Cardiac septum (tissue), 1 donor: ENCODE data around the gene SNX19. TPM values are rescaled to one million over a fixed set of nuclear protein-coding genes. Genes with fewer than 3 reads are reported as not detected.

Source experiments
- DNase-seq: peaks from one replicate; pipeline ENCODE4 v3.0.0-alpha.2; 2020; ENCODE audit warnings: low spot score
- intact Hi-C: fragments of 100-400 bp; cut with DNase I; formaldehyde crosslinking; loops from one replicate; pipeline ENCODE4 v1.14.0; 2022
- total RNA-seq: library from RNA; stranded (reverse); fragmentation: NEBNext Ultra II Directional; extraction: Animal tissue kit (Norgen Biotek cat#: 25700); gene quantifications from one replicate; pipeline ENCODE4 v1.2.1, GENCODE V29; 2021
- donor health status: DM: no; HTN: no; CAD: no.

SNX19 gene
- total RNA-seq, 1 donor from 2014 or later: 45.9 TPM

DNA sequence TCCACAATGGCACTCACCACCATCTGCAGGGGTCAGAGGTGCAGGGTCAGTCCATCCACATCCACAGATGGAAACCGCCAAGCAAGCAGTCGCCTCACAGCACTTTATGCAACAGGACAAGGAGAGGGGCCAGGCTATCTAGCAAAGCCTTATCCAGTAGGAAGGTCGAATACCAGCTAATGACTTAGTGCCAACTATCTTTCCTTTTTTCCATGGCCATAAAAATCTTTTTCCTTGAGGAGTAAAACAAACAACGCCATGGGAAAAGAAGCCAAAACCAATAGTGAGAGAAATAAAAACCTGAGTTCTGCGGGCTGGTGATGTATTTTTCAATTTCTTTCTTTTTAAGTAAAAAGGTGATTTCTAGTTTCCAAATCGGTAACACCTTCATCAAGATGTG lies 8.2 kb downstream of the SNX19 start:
- DNase-seq: no peak
- intact Hi-C loops: no loop called here

DNA sequence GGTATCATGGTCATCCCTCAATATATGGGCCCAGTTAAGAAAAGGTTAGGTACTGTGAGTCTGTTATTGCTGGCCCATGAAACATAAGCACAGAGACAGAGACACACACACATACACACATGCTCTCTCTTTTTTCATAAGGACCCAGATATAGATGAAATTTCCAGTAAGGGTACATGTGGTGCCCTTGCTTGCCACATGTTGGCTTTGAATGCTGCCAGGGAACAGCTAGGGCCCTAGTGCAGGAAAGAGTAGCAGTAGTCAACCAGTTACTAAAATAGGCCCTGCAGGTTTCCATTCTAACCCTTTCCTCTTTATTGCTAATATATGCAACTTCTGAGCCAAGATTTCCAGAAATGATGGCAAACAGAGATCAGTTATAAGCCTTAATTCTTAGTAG lies 9.1 kb downstream of the SNX19 start:
- intact Hi-C loops: no loop called here
- no peak for DNase-seq

DNA sequence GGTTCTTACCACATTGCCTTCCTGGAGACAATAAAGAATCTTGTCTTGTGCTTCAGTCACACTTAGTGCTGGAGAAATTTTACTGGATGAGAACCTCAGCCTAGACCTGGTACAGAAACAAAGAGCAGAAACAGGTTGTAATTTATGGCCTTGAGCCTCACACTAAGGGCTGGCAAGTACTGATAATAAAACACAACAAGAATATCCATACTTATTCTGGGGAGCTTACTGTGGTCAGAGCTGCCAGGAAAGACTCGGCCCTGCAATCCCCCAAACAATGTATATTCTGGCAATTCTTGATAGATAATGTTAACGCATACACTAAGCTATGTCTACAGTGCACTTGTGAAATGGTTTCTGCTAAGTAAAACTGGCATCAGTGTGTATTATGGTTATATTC lies 9.7 kb downstream of the SNX19 start:
- no peak for DNase-seq
- intact Hi-C loops: no loop called here

DNA sequence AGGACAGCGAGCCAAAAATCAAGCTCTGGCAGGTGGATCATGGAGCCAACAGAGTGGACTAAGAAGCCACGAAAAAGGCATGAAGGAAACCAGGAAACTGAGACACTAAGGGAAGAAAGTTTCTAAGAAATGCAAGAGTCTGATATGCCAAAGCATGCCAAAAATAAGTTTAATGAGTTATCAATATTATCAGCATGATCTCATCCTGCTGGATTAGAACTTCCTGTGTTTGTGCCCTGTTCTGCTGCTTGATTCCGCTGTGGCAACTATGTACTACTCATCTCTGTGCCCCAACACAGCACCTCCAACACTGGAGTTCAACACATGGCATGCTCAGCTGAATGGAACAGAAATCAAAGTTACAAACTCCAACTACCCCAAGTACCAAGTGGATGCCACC lies 10.8 kb downstream of the SNX19 start:
- DNase-seq: no peak
- intact Hi-C loops: no loop called here

DNA sequence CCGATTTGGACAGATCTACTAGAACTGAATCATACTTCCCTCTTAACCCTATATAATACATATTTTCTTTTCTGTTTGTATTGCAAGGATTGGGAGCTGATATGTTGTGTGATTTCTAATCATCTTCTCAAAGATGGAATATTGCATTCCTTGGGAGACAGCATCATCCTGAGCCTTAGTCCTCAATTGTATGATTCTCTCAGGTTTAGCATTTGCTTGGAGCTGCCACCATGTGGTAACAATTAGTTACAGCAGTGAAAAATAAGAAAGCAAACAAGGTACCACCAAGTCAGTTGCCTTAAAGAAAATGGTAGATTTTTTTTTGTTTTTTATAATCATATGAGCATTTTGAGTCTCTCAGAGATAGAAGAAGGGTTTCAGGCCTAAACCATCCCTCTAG lies 11.9 kb downstream of the SNX19 start:
- no peak for DNase-seq
- intact Hi-C loops: no loop called here

DNA sequence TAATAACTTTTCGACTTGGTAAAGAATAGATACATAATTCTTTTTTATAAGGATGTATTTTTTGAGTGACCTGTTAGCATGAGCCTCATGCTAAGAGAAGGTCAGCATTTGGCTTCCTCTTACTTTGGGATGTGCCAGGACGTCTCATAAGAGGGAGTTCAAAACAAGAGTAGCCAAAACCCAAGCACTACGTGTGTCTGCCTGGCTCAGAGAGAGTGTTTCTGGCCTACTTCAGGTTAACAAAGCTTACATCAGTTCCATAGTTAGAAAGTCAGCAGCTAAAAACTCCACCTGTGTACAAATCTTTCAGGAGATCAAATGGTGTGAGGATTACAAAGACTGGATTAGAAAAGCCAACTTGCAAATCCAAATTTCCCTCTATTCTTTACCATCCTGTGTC lies 13.9 kb downstream of the SNX19 start:
- intact Hi-C loops: no loop called here
- no peak for DNase-seq

DNA sequence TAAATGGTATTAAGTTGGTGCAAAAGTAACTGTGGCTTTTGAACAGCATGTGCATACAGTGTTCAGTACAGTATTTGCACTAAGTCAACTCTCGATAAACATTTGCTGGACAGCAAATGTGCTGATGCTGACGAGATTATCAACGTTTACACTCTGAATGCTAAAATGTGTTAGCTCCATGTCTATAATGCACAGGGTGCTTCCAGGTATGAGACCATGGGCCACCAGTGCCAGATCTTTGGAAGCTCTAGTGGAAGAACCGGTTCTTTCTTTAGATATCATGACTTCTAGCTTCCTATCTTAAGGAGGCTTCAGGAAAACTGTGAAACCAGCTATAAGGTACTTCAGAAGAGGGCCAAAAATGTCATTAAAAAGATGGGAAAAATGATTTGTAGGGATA lies 17.2 kb downstream of the SNX19 start:
- intact Hi-C loops: loop anchor here (10.0 kb wide), 2 partner anchors 584 to 684 kb away; partner anchors contain the start of gene ZBTB44
- DNase-seq: no peak

DNA sequence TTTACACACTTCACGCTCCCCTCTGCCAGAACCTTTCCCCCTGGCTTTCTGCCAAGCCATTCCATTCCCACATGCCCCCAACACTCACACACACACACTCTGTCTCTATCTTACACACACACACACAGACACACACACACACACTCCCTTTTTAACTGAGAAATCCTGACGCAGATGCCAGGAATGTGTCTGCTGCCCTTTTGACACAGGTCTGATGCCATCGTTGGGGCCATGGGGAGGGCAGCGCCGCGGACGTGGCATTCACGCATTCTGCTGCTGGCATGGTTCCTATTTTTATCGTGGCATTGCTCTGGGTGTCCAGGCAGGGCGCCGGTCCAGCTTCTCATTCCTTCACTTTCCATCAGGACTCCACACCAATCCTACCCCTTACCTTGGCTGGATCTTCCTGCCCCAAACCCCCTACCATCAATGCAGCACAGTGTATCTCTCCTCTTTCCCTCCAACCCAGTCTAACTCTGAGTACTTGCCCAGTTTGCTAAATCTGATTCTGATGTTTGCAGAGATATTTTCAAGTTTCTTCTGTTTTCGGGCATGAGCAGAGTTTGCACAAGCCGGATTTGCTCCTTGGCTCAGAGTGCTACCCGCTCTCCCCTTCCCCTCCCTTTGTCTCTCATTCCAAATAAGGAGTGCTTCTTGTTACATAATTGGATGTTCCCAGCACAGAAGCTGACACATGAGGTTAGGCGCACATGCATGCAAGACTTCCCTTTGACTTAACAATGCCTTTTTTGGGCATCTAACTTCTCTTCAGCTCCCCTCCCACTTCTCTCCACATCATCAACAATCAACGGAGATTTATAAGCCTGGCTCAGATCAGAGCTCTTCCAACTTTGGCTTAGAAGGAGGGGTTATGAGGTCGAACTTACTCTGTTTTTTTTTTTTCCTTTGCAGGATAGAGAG lies 18.8 kb downstream of the SNX19 start:
- intact Hi-C loops: loop anchor here (10.0 kb wide), 2 partner anchors 583 to 683 kb away; partner anchors contain the start of gene ZBTB44
- DNase-seq: peak; percentile 88

DNA sequence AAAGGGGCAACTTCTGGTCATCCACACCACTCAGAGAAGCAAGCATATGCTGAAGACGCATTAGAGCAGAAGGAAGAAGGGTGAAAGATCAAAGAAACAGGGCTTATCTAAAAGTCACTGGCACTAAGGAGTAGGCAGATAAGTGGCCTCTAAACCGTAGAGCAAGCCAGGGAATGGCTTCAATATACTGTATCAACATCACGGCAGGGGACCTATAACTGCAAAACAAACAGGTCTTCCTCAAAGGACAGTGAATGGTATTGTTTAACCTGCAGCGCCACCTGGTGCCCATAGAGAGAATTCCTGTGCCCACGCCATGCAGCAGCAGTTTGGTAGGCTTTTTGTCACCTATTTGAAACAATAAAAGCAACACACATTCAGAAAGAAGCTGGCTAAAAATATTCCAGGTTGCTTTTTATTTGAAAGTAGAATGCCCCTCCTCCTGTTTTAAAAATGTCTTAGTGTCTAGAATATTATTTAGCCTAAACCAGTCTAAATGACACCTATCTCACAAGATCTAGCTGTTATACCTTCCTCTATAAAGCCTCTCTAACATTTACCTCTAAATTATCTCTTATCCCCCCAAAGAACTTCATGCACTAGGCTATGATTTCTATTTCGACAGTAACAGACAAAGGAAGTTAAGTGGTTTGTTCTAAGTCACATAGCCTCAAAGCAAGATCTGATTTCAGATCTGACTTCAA lies 21.8 kb downstream of the SNX19 start:
- intact Hi-C loops: loop anchor here (2.0 to 10.0 kb wide), 3 partner anchors 460 to 680 kb away; partner anchors contain the start of gene ZBTB44
- peak; percentile 82 for DNase-seq

DNA sequence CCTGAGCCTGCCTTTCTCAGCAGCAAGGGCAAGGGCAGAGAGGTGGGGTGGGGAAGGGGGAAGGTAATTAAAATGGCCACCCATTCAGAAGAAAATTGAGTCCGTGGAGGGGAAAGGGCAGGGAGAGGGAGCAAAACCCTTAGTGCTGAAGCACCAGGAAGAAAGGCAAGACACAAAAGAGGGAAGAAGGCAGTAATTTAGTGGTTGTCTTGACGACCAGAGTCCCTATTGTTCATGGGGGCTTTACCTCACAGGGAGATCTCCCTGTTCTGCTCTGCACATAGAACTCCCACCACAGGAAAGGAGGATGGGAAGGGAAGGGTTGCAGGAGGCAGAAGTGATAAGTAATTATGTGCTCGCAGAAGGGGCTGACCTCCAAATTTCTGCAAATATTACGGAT lies 23.4 kb downstream of the SNX19 start:
- DNase-seq: no peak
- intact Hi-C loops: loop anchor here (1.0 to 10.0 kb wide), 3 partner anchors 31 to 678 kb away; partner anchors contain the start of gene ZBTB44

DNA sequence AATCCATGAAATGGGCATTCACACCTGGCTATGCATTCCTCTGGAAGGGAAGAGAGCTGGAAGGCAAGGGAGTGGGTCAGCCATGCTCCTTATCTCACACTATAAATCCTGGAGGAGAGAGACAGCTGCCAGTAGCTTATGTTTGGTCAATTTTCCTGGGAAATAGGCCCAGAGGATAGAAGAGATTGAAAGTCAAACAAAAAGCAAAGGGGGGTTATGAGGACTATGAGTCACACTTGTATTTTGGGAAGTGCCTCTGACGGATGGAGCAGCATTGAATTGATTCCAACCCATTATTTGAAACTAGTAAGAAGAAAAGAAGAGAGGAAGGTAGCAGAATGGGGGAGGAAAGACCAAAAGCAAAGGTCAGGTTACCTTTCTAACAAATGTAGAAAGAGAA lies 25.0 kb downstream of the SNX19 start:
- intact Hi-C loops: loop anchor here (10.0 kb wide), 2 partner anchors 577 to 677 kb away; partner anchors contain the start of gene ZBTB44
- DNase-seq: no peak

DNA sequence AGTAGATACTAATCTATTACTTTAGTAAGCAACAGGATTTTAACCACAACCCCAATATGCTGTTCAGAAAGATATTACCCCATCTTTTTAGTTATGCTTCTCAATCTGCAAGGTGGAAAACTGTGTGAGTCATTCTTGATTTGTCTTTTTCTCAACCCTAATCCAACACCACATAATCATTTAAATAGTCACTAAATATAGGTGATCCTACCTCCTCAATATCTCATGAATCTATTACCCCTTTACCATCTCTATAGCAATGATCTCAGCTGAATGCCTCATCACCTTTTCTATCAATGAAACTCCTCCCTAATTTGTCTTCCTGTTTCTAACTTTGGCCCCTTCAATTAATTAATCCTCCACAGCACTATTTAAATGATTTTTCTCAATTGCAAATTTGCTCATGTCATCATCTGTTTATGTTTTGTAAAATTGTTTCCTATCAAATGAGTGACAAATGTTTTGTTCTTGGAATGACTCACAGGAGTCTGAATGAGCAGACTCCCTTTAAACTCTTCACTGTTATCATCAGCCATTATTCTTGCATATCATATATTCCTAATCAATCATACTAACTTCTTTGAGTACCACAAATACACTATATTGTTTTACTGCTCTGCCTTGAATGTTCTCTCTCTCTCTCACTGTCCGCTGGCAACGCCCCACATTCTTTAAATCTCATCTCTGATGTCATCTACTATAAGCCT lies 26.1 kb downstream of the SNX19 start:
- intact Hi-C loops: loop anchor here (10.0 kb wide), 2 partner anchors 575 to 675 kb away; partner anchors contain the start of gene ZBTB44
- no peak for DNase-seq

DNA sequence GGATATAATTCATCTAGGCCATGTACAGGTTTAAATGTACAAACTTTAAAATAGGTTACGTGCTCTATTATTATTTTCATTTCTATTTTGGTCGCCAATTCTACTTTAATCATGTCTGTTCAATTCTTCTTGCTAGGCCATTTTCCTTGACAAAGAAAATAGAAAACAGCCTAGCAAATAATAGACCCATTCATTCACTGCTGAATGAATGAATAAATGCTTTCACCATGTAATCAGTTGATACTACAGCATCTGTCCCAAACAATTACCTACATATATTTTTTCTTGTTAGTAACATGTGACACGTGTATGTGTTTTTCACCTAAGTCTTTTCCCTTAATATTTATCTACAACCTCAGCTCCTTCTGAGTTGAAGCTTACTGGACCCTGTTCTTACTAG lies 27.5 kb downstream of the SNX19 start:
- intact Hi-C loops: no loop called here
- DNase-seq: no peak

DNA sequence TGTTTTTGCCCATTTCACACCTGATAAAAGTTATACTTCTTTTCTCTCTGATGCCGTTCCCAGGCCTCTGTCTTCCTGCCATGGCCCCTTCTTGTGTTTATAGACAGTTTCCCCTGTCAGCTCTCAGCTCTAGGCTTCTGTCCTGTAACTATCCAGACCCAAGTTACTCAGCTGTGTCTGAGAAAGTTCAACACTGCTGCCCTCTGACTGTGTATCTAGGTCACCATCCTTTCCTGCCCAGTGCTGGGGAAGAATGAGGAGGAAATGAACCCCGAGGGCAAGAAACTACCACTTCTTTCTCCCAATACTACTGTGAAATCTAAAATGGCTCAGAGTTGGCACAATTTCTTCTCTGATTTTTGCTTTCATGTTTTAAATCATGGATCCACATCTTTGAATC lies 29.6 kb downstream of the SNX19 start:
- no peak for DNase-seq
- intact Hi-C loops: no loop called here

DNA sequence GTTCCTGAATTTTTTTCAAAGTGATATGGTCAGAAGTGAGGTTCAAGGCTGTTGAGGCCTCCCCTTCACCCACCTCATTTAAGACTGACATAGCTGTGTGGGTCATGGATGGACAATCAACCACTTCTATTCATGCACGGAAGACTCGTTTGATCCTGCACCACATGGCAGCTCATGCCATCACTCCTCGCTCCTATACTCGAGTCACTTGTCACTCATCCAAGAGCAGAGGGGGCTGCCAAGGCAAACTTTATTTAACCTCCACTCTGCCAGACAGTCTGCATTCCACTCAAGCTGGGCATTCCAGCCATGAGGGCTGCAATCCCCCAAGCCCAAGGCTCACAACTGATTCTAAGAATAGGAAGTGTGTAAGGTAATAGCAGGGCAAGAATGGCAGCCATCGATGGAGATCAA lies 34.1 kb downstream of the SNX19 start:
- DNase-seq: no peak
- intact Hi-C loops: no loop called here

DNA sequence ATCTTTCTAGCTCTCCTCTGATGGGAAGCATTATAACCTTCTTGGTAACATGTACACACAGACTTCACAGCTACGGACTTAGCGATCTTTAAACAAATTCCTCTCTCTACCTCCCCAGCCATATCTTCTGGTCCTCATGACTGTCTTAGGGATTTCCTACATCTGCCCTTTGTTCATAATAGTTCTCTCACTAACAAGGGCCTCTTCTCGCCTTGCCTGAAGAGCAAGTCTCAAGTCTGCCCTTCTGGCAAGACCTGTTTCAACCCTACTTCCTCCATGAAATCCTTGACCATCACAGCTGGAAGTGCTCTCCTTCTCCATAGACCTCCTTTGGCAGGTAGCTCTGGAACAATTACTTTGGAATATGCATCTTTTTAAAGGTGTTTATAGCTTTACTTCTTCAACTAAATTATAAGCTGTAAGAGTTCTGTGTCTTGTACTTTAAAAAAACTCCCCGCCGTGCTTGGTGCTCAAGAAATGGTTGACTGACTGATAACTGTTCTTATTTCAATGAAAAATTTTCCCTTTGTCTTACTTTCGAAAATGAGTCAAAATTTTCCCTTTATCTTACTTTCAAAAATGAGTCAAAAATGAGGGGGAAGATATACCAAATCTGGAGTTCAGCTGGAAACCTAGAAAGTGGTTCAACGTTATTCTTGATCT lies 34.7 kb downstream of the SNX19 start:
- intact Hi-C loops: no loop called here

DNA sequence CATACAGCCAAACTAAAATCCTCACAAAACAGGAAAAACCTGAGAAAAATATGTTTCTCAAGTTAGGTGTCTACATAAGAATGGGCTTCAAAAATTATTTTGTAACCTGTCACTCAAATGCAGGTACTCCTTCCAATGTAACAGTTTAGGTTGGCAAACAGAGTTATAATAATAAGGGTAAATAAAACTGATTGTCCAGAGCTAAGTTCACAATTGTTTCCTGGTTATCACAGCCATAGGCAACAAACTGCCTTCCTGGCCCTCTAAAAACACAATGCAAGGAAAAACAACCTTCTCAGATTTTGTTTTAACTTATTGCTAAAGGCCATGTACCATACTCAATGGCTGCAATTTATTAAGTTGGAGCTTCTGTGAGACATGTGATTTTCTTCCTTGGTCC lies 36.4 kb downstream of the SNX19 start:
- intact Hi-C loops: no loop called here

More for the DNA sequence above, 34.7 kb downstream of the SNX19 start:
- DNase-seq: no peak

DNA sequence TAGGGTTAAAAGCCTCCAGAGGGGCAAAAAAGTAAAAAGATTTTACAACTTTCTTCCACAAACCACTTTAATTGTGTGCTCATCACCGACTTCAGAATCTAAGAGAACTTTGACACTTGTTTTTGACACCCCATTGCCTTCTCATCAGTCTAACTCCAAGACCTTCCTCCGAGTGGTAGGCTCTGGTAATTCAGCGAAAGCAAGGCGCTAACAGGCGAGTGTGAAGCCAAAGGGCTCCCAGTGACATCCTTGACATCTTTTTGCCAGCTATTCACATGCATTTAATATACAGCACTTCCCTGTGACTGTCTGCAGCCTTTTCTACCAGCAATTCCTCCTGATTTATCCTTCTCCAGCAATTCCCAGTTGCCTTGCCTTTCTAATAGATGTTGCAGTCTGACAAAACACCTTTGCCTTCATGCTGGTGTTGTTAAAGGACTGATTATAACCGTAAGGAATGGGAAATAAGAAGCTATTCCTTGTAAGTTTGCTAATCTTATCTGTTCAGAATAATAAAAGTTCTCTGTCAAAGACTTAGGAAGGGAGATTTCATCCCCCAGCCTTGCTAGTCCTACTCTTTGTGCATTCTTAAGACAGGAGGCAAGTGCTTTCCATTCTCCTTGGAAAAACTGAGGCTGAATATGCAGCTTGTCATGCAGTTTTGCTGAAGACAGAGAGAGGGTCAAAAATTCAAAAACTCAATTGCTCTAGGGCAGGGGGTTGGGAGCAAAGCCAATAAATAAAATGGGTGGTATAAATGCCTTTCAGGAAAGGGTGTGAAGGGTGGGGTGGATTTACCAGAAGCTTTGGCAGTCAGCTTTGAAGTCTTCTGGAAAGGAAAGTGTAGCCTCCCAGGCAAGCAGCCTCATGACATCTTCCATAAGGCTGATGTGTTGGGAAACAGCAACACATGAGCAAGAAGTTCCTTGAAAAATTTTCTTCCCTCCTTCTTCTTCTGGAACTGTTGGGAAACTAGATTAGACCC lies 39.1 kb downstream of the SNX19 start:
- intact Hi-C loops: no loop called here
- DNase-seq: no peak

More for the DNA sequence above, 36.4 kb downstream of the SNX19 start:
- DNase-seq: no peak
